ENCODE data around the gene PRUNE1. TPM values are rescaled to one million over a fixed set of nuclear protein-coding genes. Genes with fewer than 3 reads are reported as not detected.
A peak's percentile ranks its signal among the peaks of the same experiment; 100 is the strongest.

The PRUNE1 gene
- total RNA-seq, 1 donor from 2014 or later, result 22.5 TPM

GRCh38 chr1:150994248-150994647, 14.0 kb upstream of the PRUNE1 start:
- no peak for DNase-seq (ENCODE audit: low read depth, low spot score)
- Mint-ChIP-seq H3K27me3 (ENCODE audit: low read depth) (no peaks in the 10 kb centered on the region), H3K9me3 (no peaks in the 10 kb centered on the region), H3K36me3 (ENCODE audit: low read depth) (no peaks in the 10 kb centered on the region), H3K4me3 (no peak overlapping the region), H3K27ac (ENCODE audit: unreplicated experiment) (no peak overlapping the region), H3K4me1 (peaks cover 14% of the 10 kb centered on the region)
- no peak for TF ChIP-seq CTCF (conservative IDR thresholded peaks at IDR 0.05)

GRCh38 chr1:150995460-150995859, 12.8 kb upstream of the PRUNE1 start:
- Mint-ChIP-seq H3K27ac (ENCODE audit: unreplicated experiment) (no peak overlapping the region), H3K4me3 (no peak overlapping the region), H3K27me3 (ENCODE audit: low read depth) (no peaks in the 10 kb centered on the region), H3K4me1 (peaks cover 14% of the 10 kb centered on the region), H3K9me3 (no peaks in the 10 kb centered on the region), H3K36me3 (ENCODE audit: low read depth) (no peaks in the 10 kb centered on the region)
- TF ChIP-seq CTCF (conservative IDR thresholded peaks at IDR 0.05), result no peak
- DNase-seq (ENCODE audit: low read depth, low spot score), result no peak

- Mint-ChIP-seq H3K27ac (ENCODE audit: unreplicated experiment) (no peak overlapping the region), H3K9me3 (no peaks in the 10 kb centered on the region), H3K36me3 (ENCODE audit: low read depth) (no peaks in the 10 kb centered on the region), H3K27me3 (ENCODE audit: low read depth) (no peaks in the 10 kb centered on the region), H3K4me3 (no peak overlapping the region), H3K4me1 (peaks cover 14% of the 10 kb centered on the region)
- peak; percentile 86 for TF ChIP-seq CTCF (conservative IDR thresholded peaks at IDR 0.05)
- DNase-seq (ENCODE audit: low read depth, low spot score), result peak; percentile 49
Observed at GRCh38 chr1:150995896-150996295, 12.4 kb upstream of the PRUNE1 start.

GRCh38 chr1:150997126-150997872, 10.9 kb upstream of the PRUNE1 start:
- DNase-seq (ENCODE audit: low read depth, low spot score), result no peak
- Mint-ChIP-seq H3K4me1 (peaks cover 14% of the 10 kb centered on the region), H3K36me3 (ENCODE audit: low read depth) (no peaks in the 10 kb centered on the region), H3K27me3 (ENCODE audit: low read depth) (no peaks in the 10 kb centered on the region), H3K9me3 (no peaks in the 10 kb centered on the region), H3K27ac (ENCODE audit: unreplicated experiment) (no peak overlapping the region), H3K4me3 (no peak overlapping the region)
- TF ChIP-seq CTCF (conservative IDR thresholded peaks at IDR 0.05), result no peak

- no peak for DNase-seq (ENCODE audit: low read depth, low spot score)
- Mint-ChIP-seq H3K27me3 (ENCODE audit: low read depth) (no peaks in the 10 kb centered on the region), H3K27ac (ENCODE audit: unreplicated experiment) (no peak overlapping the region), H3K4me3 (no peak overlapping the region), H3K9me3 (no peaks in the 10 kb centered on the region), H3K4me1 (peaks cover 18% of the 10 kb centered on the region), H3K36me3 (ENCODE audit: low read depth) (no peaks in the 10 kb centered on the region)
- TF ChIP-seq CTCF (conservative IDR thresholded peaks at IDR 0.05), result no peak
Observed at GRCh38 chr1:150997949-150998348, 10.3 kb upstream of the PRUNE1 start.
